Adrenal gland (tissue), 12 donors: ENCODE data around the gene PRELP. TPM values are rescaled to one million over a fixed set of nuclear protein-coding genes. Genes with fewer than 3 reads are reported as not detected.
A peak's percentile ranks its signal among the peaks of the same experiment; 100 is the strongest.

Experiments
- DNase-seq, 7 donors: peaks; one replicate each; pipeline ENCODE4 v3.0.0-alpha.2; 2019 to 2020
- H3K27ac ChIP-seq, 5 donors: fragments of 200-600 bp; sonication (generic) in 4 of 5; 1 replicate in 3 of 5; 2 replicates in 2 of 5; pipeline versions ENCODE4 v1.5.1 to v1.8.0; 2016 to 2020; ENCODE audit warnings: mild to moderate bottlenecking in 1 of 5
- H3K27me3 ChIP-seq: fragments of 200-600 bp; 2 replicates; pipeline ENCODE4 v1.8.0; 2021
- H3K36me3 ChIP-seq, 2 donors: fragments of 200-600 bp; replicated peaks in 1 of 2; 1 replicate in 1 of 2; 2 replicates in 1 of 2; pipeline versions ENCODE4 v1.5.1 to v1.8.0; 2018 to 2022
- H3K4me1 ChIP-seq, 2 donors: fragments of 200-600 bp; replicated peaks in 1 of 2; 1 replicate in 1 of 2; 2 replicates in 1 of 2; pipeline versions ENCODE4 v1.5.1 to v1.8.0; 2018 to 2021
- H3K4me3 ChIP-seq, 4 donors: fragments of 200-600 bp; sonication (generic) in 3 of 4; one replicate each; pipeline ENCODE4 v1.5.1; 2016 to 2018
- H3K9me3 ChIP-seq, 3 donors: fragments of 200-600 bp; sonication (generic) in 1 of 3; replicated peaks in 1 of 3; 1 replicate in 2 of 3; 2 replicates in 1 of 3; pipeline versions ENCODE4 v1.5.1 to v1.8.0; 2016 to 2021
- POLR2A ChIP-seq, 2 donors: fragments of 450-650 bp; IDR thresholded peaks; one replicate each; pipeline ENCODE4 v1.6.1; 2017; ENCODE audit warnings: antibody characterized with exemption in 2 of 2, mild to moderate bottlenecking in 2 of 2, moderate library complexity in 1 of 2
- WGBS, 4 donors: extraction: QIAGEN DNeasy Blood & Tissue Kit in 2 of 4; methylation state at CpG; one replicate each; pipeline versions ENCODE4 v1.1.5 to v1.1.7; 2013 to 2017; 5-methylcytosine and 5-hydroxymethylcytosine counted together
- intact Hi-C, 2 donors: fragments of 100-400 bp; cut with DNase I; formaldehyde crosslinking; loops; one replicate each; pipeline versions ENCODE4 v1.14.1 to v1.15.0; 2022 to 2023
- polyA plus RNA-seq, 3 donors: library from polyadenylated mRNA; stranded (reverse); fragments of 200-250 nt in 2 of 3; fragments of 350-450 nt in 1 of 3; fragmentation: Illumina TruSeq in 1 of 3; extraction: RNeasy Lipid Tissue Mini Kit (QIAGEN cat#74804) in 1 of 3; gene quantifications; one replicate each; pipeline ENCODE4 v1.2.3, GENCODE V29; 2013 to 2014
- total RNA-seq, 9 donors: library from RNA; depleted of rRNA in 4 of 9; stranded (reverse); fragments of >200 nt in 4 of 9; fragments of 120-200 nt in 1 of 9; fragmentation: NEBNext Ultra II Directional in 1 of 9; extraction: Animal tissue kit (Norgen Biotek cat#: 25700) in 1 of 9; gene quantifications; one replicate each; pipeline versions ENCODE4 v1.1.0 to v1.2.4, GENCODE V29; 2013 to 2023
- TF ChIP-seq, protein P1 (sequence below), 6 experiments: fragments of 450-650 bp in 4 of 6; fragments of 200-600 bp in 2 of 6; sonication (generic) in 1 of 6; IDR thresholded peaks; 1 replicate in 5 of 6; 2 replicates in 1 of 6; pipeline versions ENCODE4 v1.5.1 to v1.8.0; 2016 to 2021; ENCODE audit warnings: antibody characterized with exemption in 6 of 6, mild to moderate bottlenecking in 2 of 6, moderate library complexity in 1 of 6
- donor health status: healthy with polysubstance abuse.
- donor health status: Bipolar disorder and iron deficiency.
- donor health status: DM: yes; HTN: yes; CAD: no.
- donor health status: DM: no; HTN: no; CAD: no.
- donor health status: DM: no; HTN: no; CAD: no.
- donor health status: DM: yes; HTN: yes; CAD: no.

The PRELP gene
- total and polyA plus RNA-seq, 12 donors, result 0.61 to 29.4 (median 13.6) TPM

GRCh38 chr1:203428981-203429599 lies 46.5 kb upstream of the PRELP start:
- Histone ChIP-seq H3K36me3 (no peaks in the 10 kb centered on the region), H3K9me3 (no peaks in the 10 kb centered on the region), H3K4me3 (no peak overlapping the region), H3K27ac (no peak overlapping the region), H3K27me3 (no peaks in the 10 kb centered on the region), H3K4me1 (peaks cover 0 to 14% of the 10 kb centered on the region in 2 donors)
- no peak for DNase-seq
- no peak for TF ChIP-seq POLR2A (IDR thresholded peaks at IDR 0.05)
- TF ChIP-seq, protein P1, sequence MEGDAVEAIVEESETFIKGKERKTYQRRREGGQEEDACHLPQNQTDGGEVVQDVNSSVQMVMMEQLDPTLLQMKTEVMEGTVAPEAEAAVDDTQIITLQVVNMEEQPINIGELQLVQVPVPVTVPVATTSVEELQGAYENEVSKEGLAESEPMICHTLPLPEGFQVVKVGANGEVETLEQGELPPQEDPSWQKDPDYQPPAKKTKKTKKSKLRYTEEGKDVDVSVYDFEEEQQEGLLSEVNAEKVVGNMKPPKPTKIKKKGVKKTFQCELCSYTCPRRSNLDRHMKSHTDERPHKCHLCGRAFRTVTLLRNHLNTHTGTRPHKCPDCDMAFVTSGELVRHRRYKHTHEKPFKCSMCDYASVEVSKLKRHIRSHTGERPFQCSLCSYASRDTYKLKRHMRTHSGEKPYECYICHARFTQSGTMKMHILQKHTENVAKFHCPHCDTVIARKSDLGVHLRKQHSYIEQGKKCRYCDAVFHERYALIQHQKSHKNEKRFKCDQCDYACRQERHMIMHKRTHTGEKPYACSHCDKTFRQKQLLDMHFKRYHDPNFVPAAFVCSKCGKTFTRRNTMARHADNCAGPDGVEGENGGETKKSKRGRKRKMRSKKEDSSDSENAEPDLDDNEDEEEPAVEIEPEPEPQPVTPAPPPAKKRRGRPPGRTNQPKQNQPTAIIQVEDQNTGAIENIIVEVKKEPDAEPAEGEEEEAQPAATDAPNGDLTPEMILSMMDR (IDR thresholded peaks at IDR 0.05), result no peak
- intact Hi-C loops, result no loop called here
- WGBS, 4 donors, result 67 to 78% (median 74%) methylated on average over 9 to 11 of the region's 11 CpGs

DNA sequence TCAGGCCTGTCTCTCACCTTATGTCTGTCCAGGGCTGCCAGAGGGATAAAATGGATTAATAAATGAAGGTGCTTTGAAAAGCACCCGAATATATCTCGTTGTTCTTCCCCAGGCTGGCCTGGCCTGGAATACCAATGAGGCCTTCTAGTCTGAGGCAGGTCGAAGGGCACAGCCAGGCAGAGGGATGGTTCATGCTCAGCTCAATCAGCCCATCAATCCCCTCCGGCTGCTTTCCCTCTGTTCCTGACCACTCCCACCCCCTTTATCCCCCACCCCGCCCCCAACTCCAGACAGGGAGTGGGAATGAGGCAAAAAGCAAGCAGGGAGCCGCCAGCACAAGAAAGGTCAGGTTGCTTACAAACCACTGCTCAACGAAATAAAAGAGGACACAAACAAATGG lies 40.0 kb upstream of the PRELP start:
- WGBS, 4 donors, result 87 to 94% (median 88%) methylated on average over 4 to 7 of the region's 7 CpGs
- intact Hi-C loops, result no loop called here
- Histone ChIP-seq H3K27me3 (no peaks in the 10 kb centered on the region), H3K9me3 (no peaks in the 10 kb centered on the region), H3K4me3 (no peak overlapping the region), H3K27ac (no peak overlapping the region), H3K4me1 (peaks cover 0 to 8% of the 10 kb centered on the region in 2 donors), H3K36me3 (no peaks in the 10 kb centered on the region)
- no peak for DNase-seq
- TF ChIP-seq, protein P1 (IDR thresholded peaks at IDR 0.05), result no peak
- no peak for TF ChIP-seq POLR2A (IDR thresholded peaks at IDR 0.05)

DNA sequence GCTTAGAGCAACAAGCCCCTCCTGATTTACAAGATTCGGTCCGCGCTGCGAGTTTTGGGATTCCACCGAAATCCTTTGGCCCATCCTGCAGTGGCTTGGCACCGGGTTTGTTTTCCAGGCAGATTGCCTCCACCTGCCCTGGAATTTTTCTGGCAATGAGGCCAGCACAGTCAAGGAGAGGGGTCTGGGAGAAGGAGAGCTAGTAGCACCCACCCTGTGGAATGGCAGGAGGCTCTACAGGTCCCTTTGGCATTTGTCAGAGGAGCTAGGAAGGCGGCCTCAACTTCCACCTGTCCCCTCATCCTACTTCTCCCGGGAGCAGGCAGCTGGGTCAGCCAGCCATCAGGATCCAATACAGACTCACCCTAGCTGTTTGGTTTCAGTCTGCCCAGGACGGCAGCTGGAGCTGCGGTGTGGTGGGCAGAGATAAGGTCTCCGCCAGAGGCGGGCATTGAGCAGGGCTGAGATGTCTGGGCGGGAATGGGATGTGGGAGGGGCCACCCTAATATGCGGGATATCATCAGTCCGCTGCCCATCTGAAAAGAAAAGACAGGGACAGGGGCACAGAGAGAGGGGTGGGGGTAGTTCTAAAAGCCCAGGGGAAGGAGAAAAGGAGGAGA lies 37.8 kb upstream of the PRELP start:
- DNase-seq, result no peak
- Histone ChIP-seq H3K27me3 (no peaks in the 10 kb centered on the region), H3K4me3 (no peak overlapping the region), H3K36me3 (no peaks in the 10 kb centered on the region), H3K9me3 (no peaks in the 10 kb centered on the region), H3K4me1 (peaks cover 0 to 9% of the 10 kb centered on the region in 2 donors), H3K27ac (no peak overlapping the region)
- intact Hi-C loops, result no loop called here
- no peak for TF ChIP-seq POLR2A (IDR thresholded peaks at IDR 0.05)
- TF ChIP-seq, protein P1 (IDR thresholded peaks at IDR 0.05), result no peak
- 86 to 92% (median 88%) methylated on average over 14 to 15 of the region's 15 CpGs for WGBS, 4 donors

GRCh38 chr1:203439131-203439730 lies 36.4 kb upstream of the PRELP start:
- peak overlapping the region in 1 of 5 donors; percentile 63 for H3K27ac ChIP-seq
- 63 to 84% (median 73%) methylated on average over 6 of the region's 6 CpGs for WGBS, 4 donors
- H3K36me3 ChIP-seq, result no peaks in the 10 kb centered on the region
- no peaks in the 10 kb centered on the region for H3K9me3 ChIP-seq
- no peak overlapping the region for H3K4me3 ChIP-seq
- no peak for DNase-seq
- intact Hi-C loops, result no loop called here
- TF ChIP-seq, protein P1 (IDR thresholded peaks at IDR 0.05), result no peak
- TF ChIP-seq POLR2A (IDR thresholded peaks at IDR 0.05), result no peak
- H3K4me1 ChIP-seq, result peaks cover 0 to 9% of the 10 kb centered on the region in 2 donors
- H3K27me3 ChIP-seq, result no peaks in the 10 kb centered on the region
